ENCODE results near the gene SSTR3.
"Not testable (repeated sequence)": the region's sequence is repeated elsewhere in the genome, so short reads cannot be mapped to it uniquely, and the experiment has no call there.

The SSTR3 gene

DNA sequence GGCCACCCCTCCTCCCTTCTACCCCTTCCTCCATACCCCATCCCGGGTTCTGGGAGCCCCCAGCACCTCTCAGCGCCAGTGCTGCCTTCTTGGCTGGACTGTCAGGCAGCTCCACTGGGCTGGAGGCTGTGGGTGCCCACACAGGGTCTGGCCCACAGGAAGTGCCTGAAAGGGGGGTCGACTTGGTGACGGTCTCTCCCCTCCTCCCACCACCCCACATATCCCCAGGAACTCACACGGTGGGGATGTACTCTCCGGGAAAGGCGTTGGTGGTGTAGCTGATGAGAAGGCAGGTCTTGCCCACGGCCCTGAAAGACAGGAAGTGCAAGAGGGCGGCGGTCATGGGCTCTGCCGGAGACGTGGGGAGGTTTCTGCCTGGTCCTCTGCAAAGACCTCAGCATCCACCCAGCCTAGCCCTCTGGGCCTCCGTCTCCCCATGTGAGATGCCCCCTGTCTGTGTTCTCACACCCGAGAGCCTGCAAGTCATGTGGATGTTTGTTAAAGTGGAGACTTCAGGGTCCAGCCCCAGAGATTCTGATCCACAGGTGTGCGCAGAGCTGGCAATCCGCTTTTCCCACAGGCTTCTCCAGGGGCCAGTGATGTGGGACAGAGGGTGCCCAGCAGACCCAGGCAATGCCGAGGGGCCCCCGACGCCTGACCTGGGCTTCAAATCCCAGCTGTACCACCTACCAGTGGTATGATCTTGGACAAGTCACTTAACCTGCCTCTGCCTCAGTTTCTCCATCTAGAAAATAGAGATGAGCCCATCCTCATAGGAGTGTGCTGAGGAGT lies 29.3 kb upstream of the SSTR3 start:
- peak; percentile 70 for DNase-seq

DNA sequence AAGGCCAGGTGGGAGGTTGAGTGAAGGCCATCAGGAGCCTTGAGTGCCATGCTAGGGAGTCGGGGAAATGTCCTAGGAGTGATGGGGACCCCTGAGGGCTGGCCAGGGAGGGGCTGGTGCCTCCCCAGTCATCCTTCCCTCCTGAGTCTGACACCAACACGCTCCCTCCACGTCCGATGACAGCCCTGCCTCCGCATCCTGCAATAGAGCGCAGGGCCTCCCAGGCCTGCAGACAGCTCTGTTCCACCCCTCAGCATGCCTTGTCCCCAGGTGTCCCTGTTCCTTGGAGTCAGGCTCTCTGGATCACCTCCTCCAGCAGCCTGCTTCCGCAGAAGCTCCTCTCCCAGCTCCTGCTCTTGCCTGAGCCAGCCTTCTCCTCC lies 28.7 kb upstream of the SSTR3 start:
- peak; percentile 42 for DNase-seq

DNA sequence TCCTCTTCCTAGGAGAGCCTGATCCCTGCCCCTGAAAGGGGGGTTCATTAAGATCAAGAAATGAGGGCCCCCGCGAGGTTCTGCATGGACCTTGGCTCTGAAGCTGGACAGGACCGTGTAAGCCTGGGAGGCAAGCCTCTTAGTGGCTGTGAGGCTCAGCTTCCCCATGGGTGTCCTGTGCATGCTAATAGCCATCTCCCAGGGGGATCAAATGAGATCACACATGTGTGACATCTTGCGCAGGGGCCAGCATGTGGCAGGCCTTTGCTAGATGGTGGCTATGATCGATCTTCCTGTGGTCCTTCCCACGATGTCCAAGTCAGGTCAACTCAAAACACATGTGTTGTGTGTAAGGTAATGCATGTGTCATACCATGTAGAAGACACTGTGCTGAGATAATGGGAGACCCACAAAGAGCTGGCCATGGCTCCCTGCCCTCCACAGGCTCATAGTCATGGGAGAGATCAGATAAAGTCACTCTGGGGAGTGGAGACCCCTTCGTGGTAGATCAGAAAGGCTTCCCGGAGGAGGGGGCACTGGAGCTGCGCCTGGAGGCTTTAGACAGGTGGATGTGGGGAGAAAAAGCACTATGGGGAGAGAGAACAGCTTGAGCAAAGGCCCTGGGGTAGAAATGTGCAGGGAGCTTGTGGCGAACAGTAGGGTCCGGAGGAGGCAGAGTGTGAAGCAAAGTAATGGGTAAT lies 28.1 kb upstream of the SSTR3 start:
- no peak for DNase-seq

DNA sequence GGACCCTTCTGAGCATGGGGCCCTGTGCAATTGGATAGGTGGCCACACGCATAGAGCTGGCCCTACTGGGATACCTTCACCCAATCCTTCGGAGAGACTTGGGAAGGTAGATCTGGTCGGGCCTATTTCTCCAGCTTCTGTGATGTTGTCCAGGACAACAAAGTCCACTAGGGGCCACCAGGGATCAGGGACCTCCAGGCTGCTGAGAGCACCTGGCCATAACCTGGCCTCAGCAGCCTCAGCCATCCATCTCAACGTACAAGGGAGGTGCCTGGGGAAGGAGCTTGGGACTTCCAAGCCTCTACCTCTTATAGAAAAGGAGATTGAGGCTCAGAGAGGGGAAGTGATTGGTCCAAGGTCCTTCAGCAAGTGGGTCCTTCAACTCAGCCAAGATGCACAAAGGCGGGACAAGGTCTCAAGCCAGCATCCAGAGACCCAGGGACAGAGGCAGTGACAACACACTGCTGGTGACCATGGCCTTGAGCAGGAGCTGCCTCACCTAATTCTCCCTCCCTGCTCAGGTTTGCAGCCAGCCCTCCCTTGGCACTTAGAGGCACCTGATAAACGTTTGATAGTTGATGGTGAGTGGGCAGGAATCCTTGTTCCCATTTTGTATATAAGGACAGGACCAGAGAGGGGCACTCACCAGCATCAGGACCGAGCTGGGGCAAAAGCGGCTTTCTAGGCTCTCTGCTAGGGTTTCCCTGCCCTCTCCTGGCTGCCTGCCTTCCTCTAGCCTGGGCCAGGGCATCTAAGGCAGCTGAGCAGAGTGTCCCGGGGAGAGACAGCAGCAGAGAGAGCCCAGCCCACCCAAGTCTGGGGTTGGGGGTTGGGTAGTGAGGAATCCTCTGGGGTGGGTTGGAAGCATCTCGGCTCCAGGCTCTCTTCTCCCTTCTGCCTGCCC lies 27.3 kb upstream of the SSTR3 start:
- no peak for DNase-seq

DNA sequence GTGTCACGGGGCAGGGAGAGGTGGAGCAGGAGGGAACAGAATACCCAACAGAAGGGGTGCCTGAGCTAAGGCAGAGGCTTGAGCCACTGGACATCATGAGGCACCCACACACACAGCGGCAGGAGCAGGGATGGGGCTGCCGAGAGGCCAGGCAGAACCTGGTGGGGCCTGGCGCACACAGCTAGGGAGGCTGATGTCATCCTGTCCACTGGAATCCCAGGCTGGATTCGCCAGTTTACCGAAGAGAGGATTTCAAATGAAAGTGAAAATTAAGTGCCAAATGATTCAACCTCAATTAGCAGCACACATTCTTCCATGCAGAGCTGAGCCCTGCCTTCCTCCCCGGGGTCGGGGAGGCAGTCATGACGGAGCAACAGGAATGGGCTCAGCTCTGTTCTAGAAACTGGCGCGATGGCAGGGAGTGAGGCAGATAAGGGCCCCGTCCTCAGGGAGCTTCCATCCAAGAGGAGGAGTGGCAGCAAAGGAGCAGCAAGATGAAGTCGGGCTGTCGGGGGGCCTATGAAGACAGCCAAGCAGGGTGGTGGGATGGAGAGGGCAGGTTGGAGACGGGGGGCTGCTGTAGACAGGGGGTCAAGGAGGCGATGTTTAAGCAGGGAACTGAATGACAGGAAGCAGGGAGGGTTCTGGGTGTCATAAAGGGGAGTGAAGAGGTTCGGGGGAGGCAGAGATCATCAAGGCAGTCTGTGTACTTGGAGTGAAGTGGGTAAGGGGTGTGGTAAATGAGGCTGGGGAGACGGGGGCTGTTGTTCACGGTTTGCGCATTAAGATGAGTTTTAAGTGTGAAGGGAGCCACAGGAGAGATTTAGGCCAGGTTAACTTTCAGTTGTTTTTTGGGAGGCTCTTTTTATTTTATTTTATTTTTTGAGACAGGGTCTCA lies 25.3 kb upstream of the SSTR3 start:
- DNase-seq = peak; percentile 46

DNA sequence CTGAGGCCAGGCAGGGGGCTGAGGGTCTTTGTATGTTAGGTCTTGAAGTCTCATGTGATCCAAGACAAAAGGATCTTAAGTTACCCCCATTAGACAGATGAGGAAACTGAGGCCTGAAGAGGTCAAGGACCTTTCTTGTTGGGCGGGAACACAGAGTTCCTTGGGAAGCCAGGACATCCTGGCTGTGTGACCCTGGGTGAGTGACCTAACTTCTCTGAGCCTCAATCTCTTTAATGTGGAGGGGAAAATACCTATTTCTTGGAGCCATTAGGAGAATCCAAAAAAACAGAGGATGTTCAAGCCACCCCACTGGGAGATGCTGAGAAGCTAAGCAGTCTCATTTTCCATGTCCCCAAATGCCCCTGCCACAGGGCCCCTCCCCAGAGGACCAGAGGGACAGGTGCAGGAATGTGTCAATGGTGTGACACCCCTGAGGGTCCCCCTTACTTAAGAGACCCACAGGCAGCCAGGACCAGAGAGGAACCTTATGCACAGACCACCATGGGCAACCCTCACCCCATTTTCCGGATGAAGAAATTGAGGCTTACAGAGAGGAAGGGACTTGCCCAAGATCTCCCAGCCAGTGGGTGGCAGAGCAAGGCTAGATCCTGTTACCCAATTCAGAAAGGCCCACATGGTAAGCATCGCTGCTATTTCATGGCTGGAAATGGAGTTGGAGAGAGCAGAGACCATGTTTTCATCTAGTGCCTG lies 23.8 kb upstream of the SSTR3 start:
- DNase-seq = no peak

DNA sequence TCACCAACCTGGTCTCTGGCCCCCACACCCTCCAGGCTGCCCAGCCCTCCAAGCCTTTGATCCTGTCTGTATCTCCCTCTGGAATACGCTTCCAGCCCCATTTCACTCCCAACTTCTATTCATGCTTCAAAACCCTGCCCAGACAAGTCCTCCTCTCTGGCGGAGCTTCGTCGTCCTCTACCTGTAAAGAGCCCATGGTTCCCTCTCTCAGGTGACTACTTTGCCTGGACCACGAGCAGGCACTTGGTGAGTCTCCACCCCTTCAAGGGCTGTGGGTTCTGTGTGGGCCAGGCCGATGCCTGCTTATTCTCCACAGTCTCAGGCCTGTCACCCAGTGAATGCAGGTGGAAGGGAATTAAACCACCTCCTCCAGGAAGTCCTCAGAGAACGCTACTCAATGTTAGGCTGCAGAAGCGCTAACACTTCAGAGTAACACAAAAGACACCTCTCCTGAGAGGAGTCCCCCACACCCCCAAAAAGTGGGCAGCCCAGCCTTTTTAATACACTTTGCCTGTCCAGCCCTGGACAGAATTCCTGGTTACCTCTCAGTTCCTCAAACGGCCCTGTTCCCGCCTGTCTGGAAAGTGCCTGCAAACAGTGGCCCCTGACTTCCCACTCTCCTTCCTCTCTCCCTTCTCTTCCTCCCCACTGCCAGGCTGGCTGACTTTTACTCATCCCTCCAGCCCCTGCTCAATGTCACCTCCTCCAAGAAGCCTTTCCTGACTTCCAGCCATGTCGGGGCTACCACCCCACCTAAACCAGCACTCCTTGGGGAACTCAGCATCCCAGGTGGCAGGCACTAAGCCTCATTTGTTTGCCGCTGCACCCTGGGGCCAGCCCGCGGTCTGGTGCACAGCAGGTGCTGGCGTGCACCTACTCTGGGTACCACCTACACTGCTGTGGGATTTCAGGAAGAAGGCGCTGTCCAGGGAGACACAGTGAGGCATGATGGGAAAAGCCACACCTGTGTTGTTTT lies 22.7 kb upstream of the SSTR3 start:
- peak; percentile 31 for DNase-seq

DNA sequence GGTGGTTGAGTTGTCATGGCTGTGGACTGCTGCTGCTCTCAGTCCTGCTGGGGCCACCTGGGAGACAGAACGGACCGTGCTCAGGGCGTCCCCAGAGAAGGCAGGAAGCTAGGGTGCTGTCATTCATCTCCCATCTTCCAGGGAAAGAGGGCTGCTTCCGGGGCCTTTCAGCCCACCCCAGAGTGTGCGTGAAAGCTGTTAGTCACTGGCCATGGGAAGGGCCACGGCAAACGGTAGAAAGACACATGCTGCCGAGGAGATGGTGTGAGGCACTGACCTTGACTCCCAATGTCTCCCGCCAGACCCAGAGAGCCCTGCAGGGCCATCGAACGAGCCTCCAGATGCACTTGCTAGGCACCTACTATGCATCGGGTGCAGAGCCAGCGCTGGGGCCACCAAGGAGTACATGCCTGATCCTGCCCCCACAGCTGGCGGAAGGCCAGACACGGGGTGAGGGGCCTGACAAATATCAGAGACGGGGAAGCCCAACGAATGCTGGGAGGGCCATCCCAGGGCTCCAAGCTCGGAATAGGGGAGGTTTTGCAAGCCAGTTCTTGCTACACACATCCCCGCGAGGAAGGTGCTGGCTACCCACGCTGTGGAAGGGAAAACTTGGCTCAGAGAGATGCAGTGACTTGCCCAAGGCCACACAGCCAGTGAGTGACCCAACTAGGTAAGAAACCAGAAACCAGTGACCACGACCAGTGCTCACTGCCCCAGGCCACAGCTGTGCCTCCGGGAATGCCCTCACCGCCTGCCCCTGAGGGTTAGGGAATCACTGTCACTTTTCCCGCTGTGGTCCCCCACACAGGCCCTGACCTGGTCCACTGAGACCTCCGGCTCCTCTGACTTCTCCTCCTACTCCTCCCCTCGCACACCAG lies 21.7 kb upstream of the SSTR3 start:
- peak; percentile 29 for DNase-seq

DNA sequence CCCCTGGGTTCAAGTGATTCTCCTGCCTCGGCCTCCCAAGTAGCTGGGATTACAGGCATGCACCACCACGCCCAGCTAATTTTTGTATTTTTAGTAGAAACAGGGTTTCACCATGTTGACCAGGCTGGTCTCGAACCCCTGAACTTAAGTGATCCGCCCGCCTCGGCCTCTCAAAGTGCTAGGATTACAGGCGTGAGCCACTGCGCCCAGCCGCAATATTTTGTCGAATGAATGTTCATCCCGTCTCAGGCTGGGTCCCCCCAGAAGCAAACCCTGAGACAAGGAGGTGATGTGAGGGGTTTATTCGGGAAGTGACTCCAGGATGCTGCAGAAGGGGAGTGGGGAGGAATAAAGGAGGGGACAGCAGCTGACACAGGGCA lies 21.1 kb upstream of the SSTR3 start:
- DNase-seq = not testable (repeated sequence)

DNA sequence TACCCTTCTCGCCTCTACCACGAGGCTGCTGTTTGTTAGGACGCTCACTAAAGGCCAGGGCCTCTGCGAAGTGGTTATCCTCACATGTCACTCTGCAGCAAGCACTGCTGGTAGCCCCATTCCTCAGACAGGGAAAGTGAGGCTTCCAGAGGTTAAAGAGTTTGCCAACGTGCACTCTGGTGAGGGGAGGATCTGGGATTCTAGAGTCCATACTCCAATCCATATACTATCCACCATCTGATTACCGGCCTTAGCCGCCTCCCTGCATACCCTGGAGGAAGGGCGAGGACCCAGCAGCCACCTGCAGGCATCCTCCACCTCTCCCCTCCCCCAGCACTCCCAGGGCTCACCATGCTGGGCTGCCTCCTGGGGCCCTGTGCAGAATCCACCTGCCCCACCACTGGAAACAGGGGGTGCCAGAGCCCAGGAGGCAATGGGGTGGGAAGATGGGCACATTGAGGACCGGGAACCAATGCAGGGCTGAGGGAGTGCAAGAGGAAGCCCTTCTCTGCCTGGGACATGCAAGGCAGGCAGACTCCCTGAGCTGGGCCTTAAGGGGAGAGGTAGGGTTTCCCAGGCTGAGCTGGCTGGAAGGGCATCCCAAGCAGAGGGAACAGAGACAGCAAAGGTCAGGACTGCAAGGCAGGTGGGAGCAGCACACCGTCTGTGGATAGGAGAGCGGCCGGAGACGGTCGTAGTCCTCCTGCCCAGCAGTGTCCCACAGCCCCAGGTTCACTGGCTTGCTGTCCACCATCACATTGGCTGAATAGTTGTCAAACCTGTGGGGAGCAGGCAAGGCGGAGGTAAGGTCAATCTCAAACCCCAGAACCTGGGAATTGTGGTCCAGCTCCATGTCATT lies 20.1 kb upstream of the SSTR3 start:
- peak; percentile 47 for DNase-seq

DNA sequence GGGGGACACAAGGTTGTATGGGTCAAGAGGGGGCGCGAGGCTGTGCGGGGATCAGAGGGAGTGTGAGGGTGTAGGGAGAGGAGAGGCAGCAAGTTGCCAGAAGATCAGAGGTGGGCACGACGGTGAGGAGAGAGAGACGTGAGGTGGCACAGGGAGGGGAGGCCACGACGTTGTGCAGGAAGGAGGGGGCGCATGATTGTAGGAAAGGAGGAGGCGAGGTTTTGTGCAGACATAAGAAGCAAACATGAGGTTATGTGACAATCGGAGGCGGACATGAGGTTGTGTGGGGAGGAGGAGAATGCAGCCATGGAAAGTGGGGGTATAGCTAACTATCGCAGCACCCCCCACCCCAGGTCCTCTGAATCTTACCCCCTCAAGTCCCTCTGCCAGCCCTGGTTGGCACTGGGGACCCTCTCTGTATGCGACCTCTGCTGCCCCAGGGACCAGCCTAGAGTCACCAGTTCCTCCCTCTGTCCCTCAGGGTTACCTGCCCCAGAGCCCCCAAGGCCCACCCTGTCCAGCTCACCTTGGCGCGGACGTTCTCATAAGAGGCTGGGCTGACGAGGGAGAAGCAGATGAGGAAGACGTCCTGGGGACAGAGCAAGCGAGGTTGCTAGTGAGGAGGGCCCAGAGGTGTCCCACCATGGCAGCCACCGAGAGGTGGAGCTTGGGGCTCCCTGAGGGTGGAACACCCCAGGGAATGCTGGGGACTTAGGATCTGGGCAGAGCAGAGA lies 19.3 kb upstream of the SSTR3 start:
- peak; percentile 75 for DNase-seq

DNA sequence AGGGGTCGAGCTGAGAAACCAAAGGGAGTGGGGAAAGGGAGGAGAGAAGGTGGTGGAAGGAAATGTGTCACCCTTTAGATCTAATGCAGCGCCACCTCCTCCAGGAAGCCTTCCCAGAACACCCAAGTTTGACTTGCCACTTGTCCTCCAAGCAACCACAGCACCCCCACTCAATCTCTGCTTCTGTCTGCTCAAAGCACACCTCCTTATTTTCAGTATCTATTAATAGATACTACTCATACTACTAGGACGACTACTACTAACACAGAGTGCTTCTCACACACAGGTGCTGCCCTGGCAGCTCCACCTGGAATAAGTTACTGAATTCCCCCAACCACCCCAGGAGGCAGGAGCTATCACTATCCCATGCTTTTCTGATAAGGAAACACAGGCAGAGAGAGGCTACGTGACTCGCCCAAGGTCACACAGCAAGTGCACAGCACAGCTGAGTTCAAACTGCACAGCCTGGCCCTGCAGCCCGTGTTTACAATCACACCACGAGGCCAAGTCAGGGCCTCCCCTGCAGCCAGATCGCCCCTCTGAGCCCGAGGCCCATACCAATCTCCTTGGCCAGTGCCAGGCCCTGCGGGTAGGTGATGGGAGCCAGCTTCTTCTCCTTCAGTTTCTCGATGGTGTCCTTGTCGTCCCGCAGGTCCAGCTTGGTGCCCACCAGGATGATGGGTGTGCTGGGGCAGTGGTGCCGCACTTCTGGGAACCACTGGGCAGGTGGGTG lies 18.6 kb upstream of the SSTR3 start:
- DNase-seq = peak; percentile 80

DNA sequence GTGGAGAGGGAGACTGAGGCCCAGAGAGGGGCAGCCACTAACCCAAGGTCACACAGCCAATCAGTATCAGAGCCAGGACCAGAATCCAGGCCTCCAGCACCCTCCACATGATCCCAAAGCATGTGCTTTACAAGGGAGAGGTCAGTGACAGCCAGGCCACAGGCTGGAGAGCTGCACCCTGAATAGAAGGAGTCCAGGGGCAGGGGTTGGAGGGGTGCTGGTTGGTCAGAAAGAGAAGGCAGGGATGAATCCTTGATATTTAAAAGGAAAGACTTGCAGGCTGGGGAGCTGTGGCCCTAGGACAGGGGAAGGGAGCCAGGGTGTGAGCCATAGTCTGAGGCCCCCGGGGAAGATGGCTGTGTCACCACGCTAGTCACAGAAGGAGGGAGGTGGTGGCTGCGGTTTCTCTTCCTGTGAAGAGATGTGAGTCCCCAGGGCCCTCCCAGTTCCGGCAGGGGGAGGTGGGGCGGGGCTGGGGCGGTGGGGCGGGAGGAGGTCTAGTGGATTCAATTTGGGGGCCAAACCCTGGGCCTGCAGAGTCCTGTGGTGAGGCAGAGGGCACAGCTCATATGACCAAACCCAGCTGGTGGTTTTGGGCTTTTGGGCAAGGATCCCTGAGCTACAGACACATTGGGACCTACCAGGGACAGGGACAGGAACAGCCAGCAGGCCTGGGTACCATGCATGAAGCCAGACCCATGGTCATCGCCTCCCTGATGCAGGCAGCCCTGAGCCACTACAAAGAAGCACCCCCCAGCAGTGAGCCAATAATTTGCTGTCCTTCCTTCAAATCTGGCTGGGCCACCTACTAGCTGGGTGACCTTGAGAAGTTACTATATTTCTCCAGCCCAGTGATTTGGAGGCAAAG lies 17.8 kb upstream of the SSTR3 start:
- DNase-seq = peak; percentile 94

DNA sequence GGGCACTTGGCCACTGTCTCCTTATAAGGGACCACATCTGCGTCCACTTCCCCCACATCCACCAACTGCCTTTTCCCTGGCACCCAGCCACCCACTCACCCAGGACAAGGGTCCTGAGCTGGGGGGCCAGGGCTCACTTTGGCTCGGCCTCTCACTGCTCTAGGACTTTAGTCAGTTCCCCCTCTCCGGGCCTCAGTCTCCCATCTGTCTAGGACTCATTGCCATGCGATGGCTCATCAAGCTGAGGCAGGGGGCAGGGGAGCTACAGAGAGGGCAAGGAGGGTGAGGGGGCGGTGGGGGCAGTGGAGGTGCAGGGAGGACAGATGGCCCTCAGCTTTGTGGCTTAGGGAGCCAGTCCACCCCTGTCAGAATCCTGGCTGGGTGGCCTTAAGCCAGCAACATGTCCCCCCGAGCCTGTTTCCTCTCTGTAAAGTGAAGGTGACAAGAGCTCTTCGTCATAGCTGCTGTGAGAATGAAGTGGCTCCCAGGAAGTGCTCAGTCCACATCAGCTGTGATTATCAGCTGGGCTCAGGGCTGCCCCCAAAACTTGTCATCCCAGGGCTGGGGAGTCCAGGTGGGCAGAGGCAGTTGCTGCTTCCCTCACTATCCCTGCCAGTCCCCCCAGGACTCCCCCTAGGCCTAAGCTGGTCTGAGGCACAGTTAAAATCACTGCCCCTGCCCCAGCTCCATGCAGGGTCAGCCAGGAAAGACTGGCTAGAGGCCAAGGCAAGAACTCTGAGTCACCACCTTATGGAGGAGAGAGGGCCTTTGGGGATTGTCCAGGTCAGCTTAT lies 16.9 kb upstream of the SSTR3 start:
- DNase-seq = peak; percentile 60

Measured in CD4-positive, alpha-beta T cell treated with Interleukin-17A for 4 hours (primary cell).